GM19468 (cell line): ENCODE data around the gene ERGIC3.

ENCODE experiments used
- ATAC-seq: cut with Tn5 transposase; IDR thresholded peaks from one replicate; pipeline ENCODE4 v1.9.1; 2021; ENCODE audit warnings: mild to moderate bottlenecking, moderate library complexity, moderate number of reproducible peaks; ENCODE audit not compliant: unreplicated experiment; ENCODE audit errors: extremely low read depth

The ERGIC3 gene

GRCh38 chr20:35592339-35592974, 50.6 kb downstream of the ERGIC3 start:
- ATAC-seq = no peak

- ATAC-seq = no peak
These were observed 53.6 kb downstream of the ERGIC3 start for GRCh38 chr20:35595456-35595855.

- no peak for ATAC-seq
These were observed 54.0 kb downstream of the ERGIC3 start for GRCh38 chr20:35595901-35596300.

GRCh38 chr20:35597186-35597585, 55.3 kb downstream of the ERGIC3 start:
- ATAC-seq = no peak

GRCh38 chr20:35598476-35598875, 56.6 kb downstream of the ERGIC3 start:
- ATAC-seq = no peak

GRCh38 chr20:35598899-35599775, 57.3 kb downstream of the ERGIC3 start:
- no peak for ATAC-seq

GRCh38 chr20:35599776-35600120, 57.9 kb downstream of the ERGIC3 start:
- ATAC-seq = no peak

- ATAC-seq = no peak
These were observed 58.5 kb downstream of the ERGIC3 start for GRCh38 chr20:35600176-35600992.

GRCh38 chr20:35600993-35601973, 59.4 kb downstream of the ERGIC3 start:
- ATAC-seq = peak; percentile 44

GRCh38 chr20:35601990-35602389, 60.1 kb downstream of the ERGIC3 start:
- no peak for ATAC-seq

- no peak for ATAC-seq
These were observed 61.1 kb downstream of the ERGIC3 start for GRCh38 chr20:35602851-35603495.

GRCh38 chr20:35603695-35604448, 62.0 kb downstream of the ERGIC3 start:
- no peak for ATAC-seq

GRCh38 chr20:35604449-35604747, 62.5 kb downstream of the ERGIC3 start:
- ATAC-seq = no peak

- ATAC-seq = no peak
These were observed 64.2 kb downstream of the ERGIC3 start for GRCh38 chr20:35606127-35606526.
